PC-9 (cell line): ENCODE measurements around the gene METTL8. TPM values are rescaled to one million over a fixed set of nuclear protein-coding genes. Genes with fewer than 3 reads are reported as not detected.
A peak's percentile ranks its signal among the peaks of the same experiment; 100 is the strongest.
"Not testable (repeated sequence)": the region's sequence is repeated elsewhere in the genome, so short reads cannot be mapped to it uniquely, and the experiment has no call there.

ENCODE experiments used
- BruUV-seq: library from RNA; stranded (reverse); fragments of 400-500 nt; replicated peaks from 2 replicates; lab custom pipeline; 2021; lab: Mats Ljungman, UMichigan
- CTCF ChIA-PET: fragments of 300-600 bp; sonication (Branson Sonifier 250); formaldehyde crosslinking; loops from one replicate; lab custom pipeline; 2022; ENCODE audit warnings: antibody characterized with exemption; lab: Charles Lee
- POLR2A ChIA-PET: fragments of 300-600 bp; sonication (Branson Sonifier 250); formaldehyde crosslinking; loops from one replicate; lab custom pipeline; 2022; ENCODE audit warnings: antibody characterized with exemption; ENCODE audit not compliant: unreplicated experiment; lab: Charles Lee
- DNase-seq, 2 experiments: peaks; one replicate each; pipeline versions ENCODE4 v3.0.0 to v3.0.0-alpha.2; 2015 to 2022; ENCODE audit warnings: mixed read lengths in 1 of 2
- H2AFZ ChIP-seq: fragments of 200-600 bp; sonication (generic); 2 replicates; pipeline ENCODE4 v1.8.1; 2017; ENCODE audit warnings: antibody characterized with exemption
- H3F3A ChIP-seq: fragments of 200-600 bp; sonication (generic); 2 replicates; pipeline ENCODE4 v1.8.1; 2017; ENCODE audit warnings: antibody characterized with exemption, mild to moderate bottlenecking, low read depth; ENCODE audit not compliant: insufficient read depth
- H3K27ac ChIP-seq: fragments of 200-600 bp; sonication (generic); 2 replicates; pipeline ENCODE4 v1.6.1; 2016; ENCODE audit warnings: mixed run types
- H3K27me3 ChIP-seq: fragments of 200-600 bp; sonication (generic); 2 replicates; pipeline ENCODE4 v1.6.1; 2016; ENCODE audit warnings: low read depth, mixed run types; ENCODE audit not compliant: insufficient read depth
- H3K36me3 ChIP-seq: fragments of 200-600 bp; sonication (generic); 2 replicates; pipeline ENCODE4 v1.6.1; 2016; ENCODE audit warnings: low read depth, mixed run types
- H3K4me1 ChIP-seq: fragments of 200-600 bp; sonication (generic); replicated peaks from 2 replicates; pipeline ENCODE4 v1.6.1; 2016; ENCODE audit warnings: mixed run types; ENCODE audit not compliant: insufficient read depth
- H3K4me2 ChIP-seq: fragments of 200-600 bp; sonication (generic); 2 replicates; pipeline ENCODE4 v1.6.1; 2017; ENCODE audit warnings: mixed run types
- H3K4me3 ChIP-seq: fragments of 200-600 bp; sonication (generic); 2 replicates; pipeline ENCODE4 v1.6.1; 2016; ENCODE audit warnings: mixed run types
- H3K79me2 ChIP-seq: fragments of 200-600 bp; sonication (generic); 2 replicates; pipeline ENCODE4 v1.6.1; 2017; ENCODE audit warnings: low read depth, mixed run types
- H3K9me2 ChIP-seq: fragments of 200-600 bp; sonication (generic); 2 replicates; pipeline ENCODE4 v1.8.1; 2017; ENCODE audit warnings: mild to moderate bottlenecking; ENCODE audit not compliant: insufficient read depth
- H3K9me3 ChIP-seq: fragments of 200-600 bp; sonication (generic); 2 replicates; pipeline ENCODE4 v1.8.1; 2016; ENCODE audit warnings: low read depth; ENCODE audit not compliant: insufficient read depth
- H4K20me1 ChIP-seq: fragments of 200-600 bp; sonication (generic); 2 replicates; pipeline ENCODE4 v1.8.1; 2017; ENCODE audit not compliant: insufficient read depth
- CTCF ChIP-seq: fragments of 200-600 bp; sonication (generic); conservative IDR thresholded peaks from 2 replicates; pipeline ENCODE4 v1.6.1; 2017; ENCODE audit warnings: mixed run types, antibody characterized with exemption, mild to moderate bottlenecking, moderate library complexity
- EZH2 ChIP-seq: fragments of 200-600 bp; sonication (generic); IDR thresholded peaks from 2 replicates; pipeline ENCODE4 v1.8.0; 2017; ENCODE audit warnings: antibody characterized with exemption, low read depth
- intact Hi-C: fragments of 100-400 bp; cut with micrococcal nuclease; formaldehyde crosslinking; loops from one replicate; pipeline ENCODE4 v1.10.0; 2022; ENCODE audit not compliant: unreplicated experiment
- total RNA-seq: library from RNA; stranded (reverse); gene quantifications from 2 replicates; pipeline ENCODE4 v1.2.3, GENCODE V29; 2021

METTL8 gene
- total RNA-seq, 1 experiment from 2014 or later, result 21.8 TPM

- CTCF ChIA-PET, result interaction anchor here (0.6 kb wide), 1 partner anchor 11 kb away, joined by 3 read pairs; no protein-coding TSS in a partner anchor
- H3K27ac ChIP-seq, result no peak overlapping the region
- H3K4me2 ChIP-seq, result no peak overlapping the region
- no peaks in the 10 kb centered on the region for H4K20me1 ChIP-seq
- no peaks in the 10 kb centered on the region for H3K9me2 ChIP-seq
- H3K27me3 ChIP-seq, result no peaks in the 10 kb centered on the region
- H3F3A ChIP-seq, result peaks cover 9% of the 10 kb centered on the region; the same call in 1 of the 2 replicates
- no peaks in the 10 kb centered on the region for H3K36me3 ChIP-seq
- peaks cover 8% of the 10 kb centered on the region; the same call in 1 of the 2 replicates for H3K9me3 ChIP-seq
- no peak for DNase-seq
- TF ChIP-seq EZH2, result no peak
- no peak for TF ChIP-seq CTCF
- no peak overlapping the region for H3K4me3 ChIP-seq
- no peak overlapping the region for H2AFZ ChIP-seq
- BruUV-seq, result no TSS peak
- peaks cover 4% of the 10 kb centered on the region; the same call in 1 of the 2 replicates for H3K4me1 ChIP-seq
- intact Hi-C loops, result loop anchor here (5.0 kb wide), 1 partner anchor 372 kb away; no protein-coding TSS in a partner anchor
- 0 out of 2 replicates have a peak, but pooled peaks cover 15% of the 10 kb centered on the region for H3K79me2 ChIP-seq
- POLR2A ChIA-PET, result no interaction called here
These were observed 14.5 kb downstream of the METTL8 start for GRCh38 chr2:171419333-171419732.

- H3K4me2 ChIP-seq, result no peak overlapping the region
- no peaks in the 10 kb centered on the region for H3K27me3 ChIP-seq
- no peaks in the 10 kb centered on the region for H3K36me3 ChIP-seq
- no peak overlapping the region for H3K4me3 ChIP-seq
- TF ChIP-seq CTCF, result peak; percentile 90
- TF ChIP-seq EZH2, result no peak
- DNase-seq, result peak; percentile 79 to 85
- peaks cover 10% of the 10 kb centered on the region; the same call in 1 of the 2 replicates for H3K4me1 ChIP-seq
- H3F3A ChIP-seq, result peaks cover 9% of the 10 kb centered on the region; the same call in 1 of the 2 replicates
- H3K27ac ChIP-seq, result no peak overlapping the region
- intact Hi-C loops, result loop anchor here (1.0 to 5.0 kb wide), 3 partner anchors 257 to 443 kb away; no protein-coding TSS in a partner anchor
- ChIA-PET CTCF (interaction anchor here (0.5 to 1.3 kb wide), 9 partner anchors 27 to 487 kb away, joined by 3 to 8 read pairs (median 4); partner anchors contain the start of genes GORASP2 and TLK1), POLR2A (interaction anchor here (0.6 to 0.7 kb wide), 4 partner anchors 59 to 1492 kb away, joined by 3 to 5 read pairs (median 3); no protein-coding TSS in a partner anchor)
- no TSS peak for BruUV-seq
- peaks cover 12% of the 10 kb centered on the region for H3K79me2 ChIP-seq
- 0 out of 2 replicates have a peak overlapping the region, but pooled peaks have one; percentile 54 for H2AFZ ChIP-seq
- no peaks in the 10 kb centered on the region for H4K20me1 ChIP-seq
- no peaks in the 10 kb centered on the region; the same call in 1 of the 2 replicates for H3K9me2 ChIP-seq
- H3K9me3 ChIP-seq, result no peaks in the 10 kb centered on the region
These were observed 17.5 kb downstream of the METTL8 start for GRCh38 chr2:171416009-171416926.

GRCh38 chr2:171414645-171415044 is 19.1 kb downstream of the METTL8 start:
- POLR2A ChIA-PET, H3K4me3 ChIP-seq, H3K79me2 ChIP-seq, H2AFZ ChIP-seq, H3K36me3 ChIP-seq, H3F3A ChIP-seq, H3K27ac ChIP-seq, H3K9me2 ChIP-seq, H3K9me3 ChIP-seq, H3K27me3 ChIP-seq, H3K4me2 ChIP-seq, CTCF ChIA-PET, H4K20me1 ChIP-seq, BruUV-seq, DNase-seq: not testable (repeated sequence)
- intact Hi-C loops, result loop anchor here (5.0 kb wide), 2 partner anchors 367 to 382 kb away; no protein-coding TSS in a partner anchor
- peaks cover 22% of the 10 kb centered on the region for H3K4me1 ChIP-seq
